ENCODE measurements around the gene VEPH1. TPM values are rescaled to one million over a fixed set of nuclear protein-coding genes. Genes with fewer than 3 reads are reported as not detected.

VEPH1 gene
- total RNA-seq, 1 experiment from 2014 or later, result 35.1 TPM

DNA sequence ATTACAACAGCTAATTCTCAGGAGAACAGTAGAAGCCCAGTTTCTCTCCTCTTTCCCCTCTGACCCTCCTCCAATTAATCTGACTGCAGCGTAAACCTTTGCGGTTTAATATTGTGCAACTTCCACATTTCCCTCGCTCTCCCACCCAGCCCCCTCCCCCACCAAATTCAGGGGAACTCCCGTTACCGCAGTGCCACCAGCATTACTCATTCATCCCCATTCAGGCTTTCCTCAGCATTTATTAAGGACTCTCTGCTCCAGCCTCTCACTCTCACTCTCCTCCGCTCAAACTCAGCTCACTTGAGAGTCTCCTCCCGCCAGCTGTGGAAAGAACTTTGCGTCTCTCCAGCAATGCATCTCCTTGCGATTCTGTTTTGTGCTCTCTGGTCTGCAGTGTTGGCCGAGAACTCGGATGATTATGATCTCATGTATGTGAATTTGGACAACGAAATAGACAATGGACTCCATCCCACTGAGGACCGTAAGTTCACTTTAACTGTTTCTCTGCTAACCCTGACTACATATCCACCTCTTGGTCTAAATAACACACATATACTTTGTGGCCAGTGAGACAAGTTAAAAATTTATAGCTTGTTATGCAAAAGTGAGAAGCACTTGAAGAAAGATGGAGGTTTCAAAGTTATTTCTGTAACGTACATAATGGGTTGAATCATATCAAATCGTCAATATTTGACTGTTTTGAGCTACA, 66.5 kb downstream of the VEPH1 start, which contains the start of gene PTX3:
TSS of gene PTX3 (plus strand) at position 268 of the 709 bp plus-strand sequence. CDS start at position 352, 84 bp downstream.
- CTCF ChIA-PET, result interaction anchor here (0.6 to 2.0 kb wide), 14 partner anchors 15 to 1473 kb away, joined by 3 to 11 read pairs (median 4); no protein-coding TSS in a partner anchor

DNA sequence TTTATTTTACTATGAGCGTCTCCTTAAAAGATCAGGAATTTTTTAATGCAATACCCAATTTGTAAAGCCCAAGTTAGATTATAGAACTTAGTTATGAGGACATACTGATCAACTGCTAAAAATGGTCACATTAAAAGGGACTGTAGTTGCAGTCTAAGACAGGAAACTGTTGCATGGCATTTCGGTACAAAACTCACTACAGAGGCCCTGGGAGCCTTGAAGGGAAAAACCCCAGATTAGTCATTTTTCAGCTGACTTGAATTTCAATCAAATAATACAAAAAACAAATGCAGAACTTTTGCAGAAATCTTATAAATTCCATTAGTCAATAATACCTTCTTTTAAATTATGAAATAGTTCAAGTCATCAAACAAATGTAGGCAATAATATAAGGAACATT, 73.5 kb downstream of the VEPH1 start:
- Mint-ChIP-seq H3K36me3 (ENCODE audit: insufficient read depth, unreplicated experiment) (no peaks in the 10 kb centered on the region), H3K27ac (ENCODE audit: unreplicated experiment) (no peak overlapping the region), H3K4me1 (ENCODE audit: low read depth, unreplicated experiment) (no peaks in the 10 kb centered on the region), H3K27me3 (ENCODE audit: unreplicated experiment) (no peaks in the 10 kb centered on the region), H3K9me3 (ENCODE audit: low read depth, unreplicated experiment) (no peaks in the 10 kb centered on the region), H3K4me3 (ENCODE audit: low read depth, unreplicated experiment) (no peak overlapping the region)
- CTCF ChIA-PET, result no interaction called here
- intact Hi-C loops (cut with micrococcal nuclease; ENCODE audit: unreplicated experiment), result no loop called here
- TF ChIP-seq, protein P1, sequence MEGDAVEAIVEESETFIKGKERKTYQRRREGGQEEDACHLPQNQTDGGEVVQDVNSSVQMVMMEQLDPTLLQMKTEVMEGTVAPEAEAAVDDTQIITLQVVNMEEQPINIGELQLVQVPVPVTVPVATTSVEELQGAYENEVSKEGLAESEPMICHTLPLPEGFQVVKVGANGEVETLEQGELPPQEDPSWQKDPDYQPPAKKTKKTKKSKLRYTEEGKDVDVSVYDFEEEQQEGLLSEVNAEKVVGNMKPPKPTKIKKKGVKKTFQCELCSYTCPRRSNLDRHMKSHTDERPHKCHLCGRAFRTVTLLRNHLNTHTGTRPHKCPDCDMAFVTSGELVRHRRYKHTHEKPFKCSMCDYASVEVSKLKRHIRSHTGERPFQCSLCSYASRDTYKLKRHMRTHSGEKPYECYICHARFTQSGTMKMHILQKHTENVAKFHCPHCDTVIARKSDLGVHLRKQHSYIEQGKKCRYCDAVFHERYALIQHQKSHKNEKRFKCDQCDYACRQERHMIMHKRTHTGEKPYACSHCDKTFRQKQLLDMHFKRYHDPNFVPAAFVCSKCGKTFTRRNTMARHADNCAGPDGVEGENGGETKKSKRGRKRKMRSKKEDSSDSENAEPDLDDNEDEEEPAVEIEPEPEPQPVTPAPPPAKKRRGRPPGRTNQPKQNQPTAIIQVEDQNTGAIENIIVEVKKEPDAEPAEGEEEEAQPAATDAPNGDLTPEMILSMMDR (IDR thresholded peaks at IDR 0.05; ENCODE audit: unreplicated experiment), result no peak
- BruUV-seq (replicated peaks), result no TSS peak
- no peak for DNase-seq

More for the DNA sequence above, 66.5 kb downstream of the VEPH1 start, which contains the start of gene PTX3:
- Mint-ChIP-seq H3K36me3 (ENCODE audit: insufficient read depth, unreplicated experiment) (peaks cover 20% of the 10 kb centered on the region), H3K27ac (ENCODE audit: unreplicated experiment) (peak within 1 kb of the TSS; percentile 33), H3K27me3 (ENCODE audit: unreplicated experiment) (no peaks in the 10 kb centered on the region), H3K4me3 (ENCODE audit: low read depth, unreplicated experiment) (peak within 1 kb of the TSS; percentile 69), H3K4me1 (ENCODE audit: low read depth, unreplicated experiment) (peaks cover 18% of the 10 kb centered on the region), H3K9me3 (ENCODE audit: low read depth, unreplicated experiment) (no peaks in the 10 kb centered on the region)
- intact Hi-C loops (cut with micrococcal nuclease; ENCODE audit: unreplicated experiment), result loop anchor here (5.0 kb wide), 1 partner anchor 74 kb away; no protein-coding TSS in a partner anchor
- TSS peak; percentile 90 for BruUV-seq (replicated peaks)
- TF ChIP-seq, protein P1 (IDR thresholded peaks at IDR 0.05; ENCODE audit: unreplicated experiment), result no peak
- DNase-seq, result peak; percentile 58

DNA sequence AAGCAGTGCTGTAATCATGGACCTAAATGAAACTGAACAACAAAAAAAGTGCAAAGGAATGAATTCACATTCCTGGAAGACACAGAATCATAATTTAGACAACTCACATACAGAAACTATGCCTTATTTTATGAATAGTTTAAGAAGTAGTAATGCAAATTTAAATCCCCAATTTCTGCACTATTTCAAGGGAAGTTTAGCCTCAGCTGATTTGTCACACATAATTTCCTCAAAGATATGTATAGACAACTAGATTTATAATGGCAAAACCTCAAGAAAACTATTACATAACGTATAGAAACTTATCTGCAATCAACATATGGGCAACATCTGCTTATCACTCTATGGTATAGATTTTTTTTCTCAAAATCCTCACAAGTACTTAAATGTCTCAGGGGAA, 74.4 kb downstream of the VEPH1 start:
- Mint-ChIP-seq H3K27ac (ENCODE audit: unreplicated experiment) (no peak overlapping the region), H3K9me3 (ENCODE audit: low read depth, unreplicated experiment) (peaks cover 2% of the 10 kb centered on the region), H3K27me3 (ENCODE audit: unreplicated experiment) (no peaks in the 10 kb centered on the region), H3K4me1 (ENCODE audit: low read depth, unreplicated experiment) (no peaks in the 10 kb centered on the region), H3K36me3 (ENCODE audit: insufficient read depth, unreplicated experiment) (no peaks in the 10 kb centered on the region), H3K4me3 (ENCODE audit: low read depth, unreplicated experiment) (no peak overlapping the region)
- intact Hi-C loops (cut with micrococcal nuclease; ENCODE audit: unreplicated experiment), result no loop called here
- TF ChIP-seq, protein P1 (IDR thresholded peaks at IDR 0.05; ENCODE audit: unreplicated experiment), result no peak
- CTCF ChIA-PET, result no interaction called here
- no TSS peak for BruUV-seq (replicated peaks)
- DNase-seq, result no peak

DNA sequence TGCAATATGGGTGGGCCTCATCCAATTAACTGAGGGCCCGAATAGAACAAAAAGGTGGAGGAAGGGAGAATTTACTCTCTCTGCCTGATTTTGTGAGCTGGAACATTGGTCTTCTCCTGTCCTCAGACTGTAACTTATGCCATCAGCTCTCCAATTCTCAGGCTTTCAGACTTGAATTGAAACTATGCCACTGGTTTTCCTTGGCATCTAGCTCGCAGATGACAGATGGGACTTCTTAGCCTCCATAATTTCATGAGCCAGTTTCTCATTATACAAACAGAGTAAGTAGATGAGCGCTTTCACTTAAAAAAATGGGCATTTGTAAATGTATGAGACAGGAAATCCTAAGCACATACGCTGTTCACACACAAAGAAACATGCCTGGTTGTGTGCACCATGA, 75.3 kb downstream of the VEPH1 start:
- no peaks in the 10 kb centered on the region for H3K4me1 Mint-ChIP-seq (ENCODE audit: low read depth, unreplicated experiment)

More for the DNA sequence above, 75.3 kb downstream of the VEPH1 start:
- no peak for DNase-seq
- no peaks in the 10 kb centered on the region for H3K36me3 Mint-ChIP-seq (ENCODE audit: insufficient read depth, unreplicated experiment)
- intact Hi-C loops (cut with micrococcal nuclease; ENCODE audit: unreplicated experiment), result no loop called here
- TF ChIP-seq, protein P1 (IDR thresholded peaks at IDR 0.05; ENCODE audit: unreplicated experiment), result no peak
- peaks cover 2% of the 10 kb centered on the region for H3K9me3 Mint-ChIP-seq (ENCODE audit: low read depth, unreplicated experiment)
- no TSS peak for BruUV-seq (replicated peaks)
- CTCF ChIA-PET, result no interaction called here
- no peak overlapping the region for H3K27ac Mint-ChIP-seq (ENCODE audit: unreplicated experiment)
- H3K4me3 Mint-ChIP-seq (ENCODE audit: low read depth, unreplicated experiment), result no peak overlapping the region
- no peaks in the 10 kb centered on the region for H3K27me3 Mint-ChIP-seq (ENCODE audit: unreplicated experiment)
